ENCODE measurements around the gene CLCN4.

GRCh38 chrX:10206317-10206716, 49.5 kb downstream of the CLCN4 start:
- no peak for TF ChIP-seq CTCF (conservative IDR thresholded peaks at IDR 0.05)
- TF ChIP-seq EZH2 (IDR thresholded peaks at IDR 0.05; ENCODE audit: low read depth), result no peak
